ENCODE results near the gene DACH2. TPM values are rescaled to one million over a fixed set of nuclear protein-coding genes. Genes with fewer than 3 reads are reported as not detected.

DACH2 gene
- total and polyA plus RNA-seq, 7 donors = 0.01 to 0.15 (median 0.01) TPM; not detected in 4

- H3K36me3 ChIP-seq (ENCODE audit: insufficient read depth in 1 of 2, low read depth in 1 of 2) = no peaks in the 10 kb centered on the region
- ATAC-seq (no peak), DNase-seq (no peak)
- H3K9me3 ChIP-seq = peaks cover 4% of the 10 kb centered on the region
- TF ChIP-seq CTCF (IDR thresholded peaks at IDR 0.05) = no peak
- H3K4me3 ChIP-seq = no peak overlapping the region
- H3K4me1 ChIP-seq = no peaks in the 10 kb centered on the region
- intact Hi-C loops (cut with DNase I) = no loop called here
- H3K27ac ChIP-seq = no peak overlapping the region
- no peaks in the 10 kb centered on the region for H3K27me3 ChIP-seq (ENCODE audit: insufficient read depth in 3 of 3, low read length in 2 of 3)
- 36 to 69% (median 42%) methylated on average over 2 of the region's 2 CpGs for WGBS, 3 donors
These were observed 661.4 kb downstream of the DACH2 start for GRCh38 chrX:86809651-86810050.

GRCh38 chrX:86829786-86830185, 681.5 kb downstream of the DACH2 start:
- intact Hi-C loops (cut with DNase I) = no loop called here
- no peak for TF ChIP-seq CTCF (IDR thresholded peaks at IDR 0.05)
- H3K27ac ChIP-seq = no peak overlapping the region
- no peaks in the 10 kb centered on the region for H3K36me3 ChIP-seq (ENCODE audit: insufficient read depth in 1 of 2, low read depth in 1 of 2)
- DNase-seq (no peak), ATAC-seq (no peak)
- no peaks in the 10 kb centered on the region for H3K9me3 ChIP-seq
- H3K4me1 ChIP-seq = no peaks in the 10 kb centered on the region
- no peak overlapping the region for H3K4me3 ChIP-seq
- H3K27me3 ChIP-seq (ENCODE audit: insufficient read depth in 3 of 3, low read length in 2 of 3) = no peaks in the 10 kb centered on the region
- WGBS, 3 donors = 17 to 31% (median 26%) methylated on average over 2 of the region's 2 CpGs

DNA sequence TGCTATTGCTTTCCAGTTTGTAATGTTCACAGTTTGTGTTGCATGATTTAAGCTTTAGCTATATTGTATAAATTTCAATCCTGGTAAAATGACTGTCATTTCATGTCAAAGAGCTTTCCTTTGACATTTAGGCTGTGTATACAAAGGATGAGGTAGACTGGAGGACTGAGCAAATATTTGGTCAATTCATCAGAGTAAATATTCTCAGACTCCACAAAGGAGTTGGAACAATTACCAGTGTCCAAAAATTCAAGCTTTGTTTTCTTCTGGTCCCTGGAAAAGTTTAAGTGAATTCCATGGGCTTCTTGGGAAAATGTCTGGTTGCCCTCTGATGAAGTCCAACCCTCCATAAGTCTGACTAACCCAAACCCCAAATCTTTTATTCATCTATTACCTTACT, 682.4 kb downstream of the DACH2 start:
- no peak for ATAC-seq
- no peak overlapping the region for H3K4me3 ChIP-seq
- TF ChIP-seq CTCF (IDR thresholded peaks at IDR 0.05) = no peak
- no peaks in the 10 kb centered on the region for H3K4me1 ChIP-seq
- intact Hi-C loops (cut with DNase I) = no loop called here
- no peak overlapping the region for H3K27ac ChIP-seq
- no peak for DNase-seq
- no peaks in the 10 kb centered on the region for H3K9me3 ChIP-seq
- H3K27me3 ChIP-seq (ENCODE audit: insufficient read depth in 3 of 3, low read length in 2 of 3) = no peaks in the 10 kb centered on the region
- H3K36me3 ChIP-seq (ENCODE audit: insufficient read depth in 1 of 2, low read depth in 1 of 2) = no peaks in the 10 kb centered on the region

DNA sequence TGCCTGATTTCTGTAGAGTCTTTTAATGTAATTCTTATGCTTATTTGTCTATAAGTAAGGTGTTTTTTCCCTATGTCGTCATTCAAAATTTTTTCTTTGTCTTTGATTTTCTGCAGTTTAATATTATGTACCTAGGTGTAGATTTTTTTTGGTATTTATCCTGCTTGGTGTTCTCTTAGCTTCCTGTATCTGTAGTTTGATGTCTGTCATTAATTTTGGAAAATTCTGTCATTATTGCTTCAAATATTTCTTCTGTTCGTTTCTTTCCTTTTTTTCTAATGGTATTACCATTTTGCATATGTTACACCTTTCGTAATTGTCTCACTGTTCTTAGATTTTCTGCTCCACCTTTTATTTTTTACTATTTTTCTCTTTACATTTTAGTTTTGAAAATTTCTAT, 696.9 kb downstream of the DACH2 start:
- Histone ChIP-seq H3K27me3 (ENCODE audit: insufficient read depth in 3 of 3, low read length in 2 of 3) (no peaks in the 10 kb centered on the region), H3K9me3 (no peaks in the 10 kb centered on the region), H3K36me3 (ENCODE audit: insufficient read depth in 1 of 2, low read depth in 1 of 2) (no peaks in the 10 kb centered on the region), H3K27ac (no peak overlapping the region), H3K4me1 (no peaks in the 10 kb centered on the region), H3K4me3 (no peak overlapping the region)
- no peak for TF ChIP-seq CTCF (IDR thresholded peaks at IDR 0.05)
- DNase-seq (no peak), ATAC-seq (no peak)
- 40 to 58% (median 50%) methylated on average over 3 of the region's 3 CpGs for WGBS, 3 donors
- intact Hi-C loops (cut with DNase I) = no loop called here

Other genes with a start within 250 kb of the DACH2 start
- 10 to 100 TPM; 11.0 to 15.5 (median 14.1) TPM for gene CHM, start 100.9 kb upstream of the DACH2 start, total RNA-seq
- 10 to 100 TPM in 2 of 3 donors, 1 to 10 TPM in 1; 8.2 to 13.8 (median 11.1) TPM for gene CHM, start 100.9 kb upstream of the DACH2 start, polyA plus RNA-seq

Data from psoas muscle (tissue), 8 donors.